ENCODE measurements around the gene MMEL1.
"Not testable (repeated sequence)": the region's sequence is repeated elsewhere in the genome, so short reads cannot be mapped to it uniquely, and the experiment has no call there.

The MMEL1 gene

DNA sequence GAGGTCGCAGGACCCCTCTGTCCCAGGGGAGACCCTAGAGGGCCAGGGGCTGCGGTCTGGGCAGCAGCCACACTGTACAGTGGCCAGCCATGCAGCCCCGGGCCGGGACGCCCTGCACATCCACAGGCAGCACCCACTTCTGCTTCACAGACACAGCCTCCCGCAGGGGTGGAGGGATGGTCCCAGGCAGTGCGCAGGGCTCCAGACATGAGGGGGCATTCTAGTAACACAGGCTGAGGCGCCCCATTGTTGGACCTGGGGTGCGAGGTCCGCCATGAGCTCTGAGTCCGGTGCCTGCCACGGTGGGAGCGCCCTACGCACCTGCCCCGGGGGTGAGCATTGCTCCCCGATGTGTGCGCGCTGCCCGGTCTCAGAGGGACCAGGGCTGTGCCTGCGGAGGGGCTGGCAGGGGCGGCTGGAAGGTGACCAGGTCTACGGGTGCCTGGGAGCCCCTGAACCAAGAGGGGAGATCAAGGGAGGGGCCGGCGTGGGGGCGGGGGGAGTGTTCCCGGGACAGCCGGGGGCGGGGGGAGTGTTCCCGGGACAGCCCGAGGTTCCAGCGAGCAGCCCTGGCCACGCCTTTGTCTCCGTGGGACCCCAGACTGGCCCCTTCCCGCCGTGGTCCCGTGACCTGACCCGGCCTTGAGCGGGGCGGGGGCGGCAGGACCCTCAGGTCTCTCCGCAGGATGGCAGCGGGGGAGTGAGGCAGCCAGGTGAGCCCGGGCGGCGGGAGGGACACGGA, 4.5 kb downstream of the MMEL1 start:
- TF ChIP-seq, protein P1, sequence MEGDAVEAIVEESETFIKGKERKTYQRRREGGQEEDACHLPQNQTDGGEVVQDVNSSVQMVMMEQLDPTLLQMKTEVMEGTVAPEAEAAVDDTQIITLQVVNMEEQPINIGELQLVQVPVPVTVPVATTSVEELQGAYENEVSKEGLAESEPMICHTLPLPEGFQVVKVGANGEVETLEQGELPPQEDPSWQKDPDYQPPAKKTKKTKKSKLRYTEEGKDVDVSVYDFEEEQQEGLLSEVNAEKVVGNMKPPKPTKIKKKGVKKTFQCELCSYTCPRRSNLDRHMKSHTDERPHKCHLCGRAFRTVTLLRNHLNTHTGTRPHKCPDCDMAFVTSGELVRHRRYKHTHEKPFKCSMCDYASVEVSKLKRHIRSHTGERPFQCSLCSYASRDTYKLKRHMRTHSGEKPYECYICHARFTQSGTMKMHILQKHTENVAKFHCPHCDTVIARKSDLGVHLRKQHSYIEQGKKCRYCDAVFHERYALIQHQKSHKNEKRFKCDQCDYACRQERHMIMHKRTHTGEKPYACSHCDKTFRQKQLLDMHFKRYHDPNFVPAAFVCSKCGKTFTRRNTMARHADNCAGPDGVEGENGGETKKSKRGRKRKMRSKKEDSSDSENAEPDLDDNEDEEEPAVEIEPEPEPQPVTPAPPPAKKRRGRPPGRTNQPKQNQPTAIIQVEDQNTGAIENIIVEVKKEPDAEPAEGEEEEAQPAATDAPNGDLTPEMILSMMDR (IDR thresholded peaks at IDR 0.05; ENCODE audit: low read depth, low read length, missing control alignments) = no peak
- no peak overlapping the region for H3K4me3 ChIP-seq (replicated peaks; ENCODE audit: low read depth, low read length)
- DNase-seq (ENCODE audit: extremely low read depth, low read depth) = no peak

DNA sequence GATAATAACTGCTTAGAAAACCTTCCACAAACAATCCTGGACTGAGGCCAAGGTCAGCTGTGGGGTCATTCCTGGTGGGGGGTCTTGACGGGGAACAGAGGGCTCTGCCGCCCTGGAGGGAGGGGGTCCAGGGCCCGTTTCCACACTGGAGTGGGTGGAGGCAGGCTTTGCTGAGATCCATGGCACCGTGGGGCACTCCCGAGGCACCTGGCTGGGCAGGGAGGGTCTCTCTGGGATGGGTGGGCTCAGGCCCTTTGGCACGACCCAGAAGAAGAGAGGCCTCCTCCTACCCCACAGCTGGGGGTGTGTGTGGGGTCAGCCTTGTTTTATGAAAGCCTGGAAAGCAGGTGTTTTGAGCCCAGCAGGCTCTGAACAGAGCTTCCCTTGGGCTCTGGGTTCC, 5.1 kb downstream of the MMEL1 start:
- no peak overlapping the region for H3K4me3 ChIP-seq (replicated peaks; ENCODE audit: low read depth, low read length)
- TF ChIP-seq, protein P1 (IDR thresholded peaks at IDR 0.05; ENCODE audit: low read depth, low read length, missing control alignments) = no peak
- no peak for DNase-seq (ENCODE audit: extremely low read depth, low read depth)

DNA sequence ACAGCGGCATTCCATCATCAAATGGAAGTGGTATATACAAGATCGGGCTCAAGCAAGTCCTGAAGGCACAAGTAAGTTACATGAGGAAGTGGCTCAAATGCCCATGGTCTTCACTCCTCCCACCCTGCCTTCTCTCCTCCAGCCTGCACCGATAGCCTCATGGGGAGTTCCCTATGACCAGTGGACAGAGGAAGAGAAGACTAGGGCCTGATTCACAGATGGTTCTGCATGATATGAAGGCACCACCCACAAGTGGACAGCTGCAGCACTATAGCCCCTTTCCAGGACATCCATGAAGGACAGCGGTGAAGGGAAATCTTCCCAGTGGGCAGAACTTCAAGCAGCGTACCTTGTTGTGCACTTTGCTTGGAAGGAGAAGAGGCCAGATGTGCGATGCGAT, 7.1 kb downstream of the MMEL1 start:
- not testable (repeated sequence) for H3K4me3 ChIP-seq (replicated peaks; ENCODE audit: low read depth, low read length); DNase-seq (ENCODE audit: extremely low read depth, low read depth)

DNA sequence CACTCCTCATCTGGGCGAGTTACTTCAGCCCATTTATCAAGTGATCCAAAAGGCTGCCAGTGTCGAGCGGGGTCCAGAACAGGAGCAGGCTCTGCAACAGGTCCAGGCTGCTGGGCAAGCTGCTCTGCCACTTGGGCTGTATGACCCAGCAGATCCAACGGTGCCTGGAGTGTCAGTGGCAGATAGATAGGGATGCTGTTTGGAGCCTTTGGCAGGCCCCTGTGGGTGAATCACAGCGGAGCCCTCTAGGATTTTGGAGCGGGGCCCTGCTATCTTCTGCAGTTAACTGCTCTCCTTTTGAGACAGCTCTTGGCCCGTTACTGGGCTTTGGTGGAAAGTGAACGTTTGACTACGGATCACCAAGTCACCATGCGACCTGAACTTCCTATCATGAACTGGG, 7.5 kb downstream of the MMEL1 start:
- TF ChIP-seq, protein P1 (IDR thresholded peaks at IDR 0.05; ENCODE audit: low read depth, low read length, missing control alignments) = no peak

DNA sequence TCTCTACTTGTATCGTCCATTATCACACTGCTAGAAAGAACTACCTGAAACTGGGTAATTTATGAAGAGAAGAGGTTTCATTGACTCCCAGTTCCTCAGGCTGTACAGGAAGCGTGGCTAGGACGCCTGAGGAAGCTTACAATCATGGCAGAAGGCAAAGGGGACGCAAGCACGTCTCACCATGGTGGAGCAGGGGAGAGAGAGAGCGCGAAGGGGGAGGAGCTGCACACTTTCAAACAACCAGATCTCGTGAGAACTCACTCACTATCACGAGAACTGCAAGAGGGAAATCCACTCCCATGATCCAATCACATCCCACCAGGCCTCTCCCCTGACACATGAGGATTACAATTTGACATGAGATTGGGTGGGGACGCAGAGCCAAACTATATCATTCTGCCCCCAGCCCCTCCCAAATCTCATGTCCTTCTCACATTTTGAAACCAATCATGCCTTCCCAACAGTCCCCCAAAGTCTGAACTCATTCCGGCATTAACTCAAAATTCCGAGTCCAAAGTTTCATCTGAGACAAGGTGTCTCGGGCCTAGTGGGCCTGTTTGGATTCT, 8.0 kb downstream of the MMEL1 start:
- TF ChIP-seq, protein P1 (IDR thresholded peaks at IDR 0.05; ENCODE audit: low read depth, low read length, missing control alignments) = no peak
- no peak for DNase-seq (ENCODE audit: extremely low read depth, low read depth)
- H3K4me3 ChIP-seq (replicated peaks; ENCODE audit: low read depth, low read length) = no peak overlapping the region

More for the DNA sequence above, 7.5 kb downstream of the MMEL1 start:
- H3K4me3 ChIP-seq (replicated peaks; ENCODE audit: low read depth, low read length) = no peak overlapping the region
- no peak for DNase-seq (ENCODE audit: extremely low read depth, low read depth)

DNA sequence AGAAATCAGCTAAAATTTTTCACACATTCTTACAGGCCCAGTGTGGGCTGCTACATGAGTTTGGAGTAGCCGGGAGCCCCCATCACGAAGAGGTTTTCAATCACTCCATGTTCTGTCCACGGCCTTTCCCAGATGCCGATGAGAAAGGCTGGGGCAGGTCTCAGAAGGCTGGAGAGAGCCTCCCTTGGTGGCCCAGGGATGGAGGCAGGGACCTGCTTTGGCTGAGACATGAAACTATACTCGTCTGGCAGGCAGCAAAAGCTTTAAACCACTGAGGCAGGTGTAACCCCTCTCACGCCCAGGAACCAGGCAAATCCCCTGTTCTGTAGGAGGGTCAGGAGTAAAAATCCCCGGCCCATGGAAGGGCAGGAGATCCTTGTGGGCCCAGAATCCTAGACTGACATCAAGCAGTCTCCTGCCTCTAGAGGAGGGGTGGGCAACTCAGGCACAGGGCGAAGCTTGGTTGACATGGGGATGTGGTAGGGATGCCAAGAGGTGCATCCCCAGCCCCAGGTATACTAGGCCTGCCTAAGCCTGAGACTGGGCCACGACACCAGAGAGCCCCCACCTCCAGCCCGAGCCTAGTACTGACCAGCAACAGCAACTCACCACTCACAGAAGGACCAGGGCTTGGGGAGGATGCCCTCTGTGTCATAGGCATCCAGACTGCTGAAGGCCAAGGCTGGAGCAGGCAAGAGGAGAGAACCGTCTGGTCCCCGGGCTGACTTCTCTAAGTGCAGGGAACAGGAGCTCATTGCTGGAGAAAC, 9.1 kb downstream of the MMEL1 start:
- TF ChIP-seq, protein P1 (IDR thresholded peaks at IDR 0.05; ENCODE audit: low read depth, low read length, missing control alignments) = no peak
- no peak overlapping the region for H3K4me3 ChIP-seq (replicated peaks; ENCODE audit: low read depth, low read length)
- no peak for DNase-seq (ENCODE audit: extremely low read depth, low read depth)

DNA sequence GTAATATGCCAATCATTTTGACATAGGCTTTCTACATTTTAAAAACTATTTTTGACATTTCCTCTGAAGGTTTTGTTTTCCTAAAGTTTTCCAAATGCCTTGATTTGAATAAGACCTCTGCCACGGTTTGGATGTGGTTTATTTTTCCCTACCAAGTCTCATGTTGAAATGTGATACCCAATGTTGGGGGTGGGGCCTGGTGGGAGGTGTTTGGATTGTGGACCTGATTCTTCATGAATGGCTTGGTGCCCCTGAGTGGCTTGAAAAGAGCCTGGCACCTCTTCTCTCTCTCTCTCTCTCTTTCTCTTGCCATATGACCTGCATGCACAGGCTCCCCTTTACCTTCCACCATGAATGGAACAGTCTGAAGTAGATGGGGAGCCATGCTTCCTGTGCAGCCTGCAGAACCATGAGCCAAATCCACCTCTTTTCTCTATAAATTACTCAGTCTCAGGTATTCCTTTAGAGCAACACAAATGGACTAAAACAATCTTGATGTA, 14.8 kb downstream of the MMEL1 start:
- TF ChIP-seq, protein P1 (IDR thresholded peaks at IDR 0.05; ENCODE audit: low read depth, low read length, missing control alignments) = no peak
- DNase-seq (ENCODE audit: extremely low read depth, low read depth) = no peak
- H3K4me3 ChIP-seq (replicated peaks; ENCODE audit: low read depth, low read length) = no peak overlapping the region
